A673 (cell line): ENCODE measurements around the gene ADAM12. TPM values are rescaled to one million over a fixed set of nuclear protein-coding genes. Genes with fewer than 3 reads are reported as not detected.

ENCODE experiments used
- BruUV-seq: library from RNA; stranded (reverse); fragments of 400-500 nt; replicated peaks from 2 replicates; lab custom pipeline; 2021; lab: Mats Ljungman, UMichigan
- CTCF ChIA-PET: fragments of 300-600 bp; sonication (Branson Sonifier 250); formaldehyde crosslinking; loops from one replicate; lab custom pipeline; 2022; ENCODE audit warnings: antibody characterized with exemption; lab: Charles Lee
- POLR2A ChIA-PET: fragments of 300-600 bp; sonication (Branson Sonifier 250); formaldehyde crosslinking; loops from one replicate; lab custom pipeline; 2022; ENCODE audit warnings: antibody characterized with exemption; ENCODE audit not compliant: low non-redundant PET; lab: Charles Lee
- DNase-seq: peaks from one replicate; pipeline ENCODE4 v3.0.0-alpha.2; 2015; ENCODE audit warnings: low spot score
- H3K27ac ChIP-seq: fragments of 200-600 bp; sonication (generic); 2 replicates; pipeline ENCODE4 v1.5.1; 2016; ENCODE audit warnings: mixed run types, low read depth, mild to moderate bottlenecking, mixed read lengths, antibody characterized with exemption, low read length; ENCODE audit not compliant: poor library complexity, severe bottlenecking
- H3K27me3 ChIP-seq: fragments of 200-600 bp; sonication (generic); replicated peaks from 2 replicates; pipeline ENCODE4 v1.6.1; 2017; ENCODE audit warnings: mixed run types, low read depth, mild to moderate bottlenecking, mixed read lengths, antibody characterized with exemption, low read length; ENCODE audit not compliant: insufficient read depth, poor library complexity
- H3K36me3 ChIP-seq: fragments of 200-600 bp; sonication (generic); 2 replicates; pipeline ENCODE4 v1.6.1; 2016; ENCODE audit warnings: mixed run types, mild to moderate bottlenecking, mixed read lengths, antibody characterized with exemption, low read length; ENCODE audit not compliant: insufficient read depth, poor library complexity, severe bottlenecking
- H3K4me1 ChIP-seq: fragments of 200-600 bp; sonication (generic); 2 replicates; pipeline ENCODE4 v1.6.1; 2017; ENCODE audit warnings: mixed run types, mild to moderate bottlenecking, mixed read lengths, antibody characterized with exemption, low read length; ENCODE audit not compliant: insufficient read depth, poor library complexity, severe bottlenecking
- H3K4me3 ChIP-seq: fragments of 200-600 bp; sonication (generic); 2 replicates; pipeline ENCODE4 v1.5.1; 2016; ENCODE audit warnings: low read depth, mixed run types, mild to moderate bottlenecking, mixed read lengths, low read length; ENCODE audit not compliant: poor library complexity, severe bottlenecking
- H3K9me3 ChIP-seq: fragments of 200-600 bp; sonication (generic); 2 replicates; pipeline ENCODE4 v1.6.1; 2016; ENCODE audit warnings: mixed run types, low read depth, mild to moderate bottlenecking, mixed read lengths, antibody characterized with exemption, low read length; ENCODE audit not compliant: poor library complexity, severe bottlenecking
- EZH2 ChIP-seq: fragments of 200-600 bp; sonication (generic); IDR thresholded peaks from 2 replicates; pipeline ENCODE4 v1.6.1; 2017; ENCODE audit warnings: borderline replicate concordance, low read depth, mild to moderate bottlenecking, mixed read lengths, antibody characterized with exemption, low read length; ENCODE audit not compliant: poor library complexity, severe bottlenecking
- intact Hi-C: fragments of 100-400 bp; cut with micrococcal nuclease; formaldehyde crosslinking; loops from one replicate; pipeline ENCODE4 v1.10.0; 2022; ENCODE audit not compliant: unreplicated experiment
- total RNA-seq: library from RNA; stranded (reverse); gene quantifications from 2 replicates; pipeline ENCODE4 v1.2.3, GENCODE V29; 2021
- TF ChIP-seq, protein P1 (sequence below): fragments of 300-800, 200-600 bp; sonication (generic); conservative IDR thresholded peaks from 2 replicates; pipeline ENCODE4 v1.5.1; 2017; ENCODE audit warnings: low read depth, mild to moderate bottlenecking, antibody characterized with exemption, low read length, moderate library complexity, mixed read lengths

ADAM12 gene
- total RNA-seq, 1 experiment from 2014 or later = 0.17 TPM

DNA sequence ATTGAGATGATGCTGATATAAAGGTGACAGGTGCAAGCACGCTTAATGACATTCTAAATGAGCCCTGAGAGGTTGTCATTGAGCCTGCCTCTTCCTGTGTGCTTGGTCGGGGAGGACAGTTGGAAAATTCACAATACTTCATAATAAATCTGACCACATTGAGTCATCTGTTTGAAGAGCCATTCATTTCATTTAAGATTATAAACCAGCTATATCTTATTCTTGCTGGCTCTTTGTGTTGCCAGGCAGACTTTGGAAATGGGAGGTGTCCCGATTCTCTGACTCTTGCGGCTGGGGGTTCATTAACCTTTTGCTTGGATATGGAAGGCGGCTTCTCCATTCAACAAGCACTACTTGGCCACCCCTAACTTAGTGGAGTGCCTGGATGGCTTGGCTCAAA, 293.7 kb downstream of the ADAM12 start:
- CTCF ChIA-PET = no interaction called here
- intact Hi-C loops = no loop called here
- no TSS peak for BruUV-seq

DNA sequence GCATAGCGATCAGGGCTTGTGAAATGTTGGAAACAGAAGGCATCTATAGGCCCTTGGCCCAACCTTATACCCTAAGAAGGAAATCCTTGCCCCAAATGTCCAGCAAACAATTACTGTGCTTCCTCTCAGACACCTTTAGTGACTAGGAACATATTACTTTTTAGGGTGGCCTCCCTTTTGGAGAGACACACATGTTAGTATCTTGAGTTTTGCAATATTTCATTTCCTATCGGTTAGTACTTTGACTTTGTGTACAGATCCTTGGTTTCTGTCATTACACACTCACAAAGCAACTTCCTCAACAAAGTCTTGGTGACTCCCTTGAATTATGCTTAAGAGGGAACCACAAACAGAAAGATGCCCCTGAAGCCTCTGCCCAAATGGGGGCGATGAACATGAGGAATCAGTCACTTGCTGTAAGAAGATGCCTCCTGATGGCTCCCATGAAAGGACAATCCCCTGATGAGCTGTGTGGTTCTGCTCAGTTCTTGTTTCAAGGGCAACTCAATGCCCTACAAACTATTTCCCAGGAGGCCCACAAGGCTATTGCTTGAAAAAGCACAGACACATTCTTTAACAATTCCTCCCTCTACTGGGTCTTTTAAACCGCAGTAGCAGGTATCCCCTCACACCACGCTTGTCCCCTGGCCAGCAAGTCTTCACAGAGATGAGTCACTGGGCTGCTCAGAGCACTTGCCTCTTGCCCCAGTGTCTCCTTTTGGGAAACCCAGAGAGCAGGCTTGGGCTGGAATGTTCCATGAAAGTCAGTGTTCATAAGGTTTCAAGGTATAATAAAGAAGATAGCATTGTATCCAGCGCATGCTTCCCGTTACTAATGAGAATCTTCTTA, 295.7 kb downstream of the ADAM12 start:
- CTCF ChIA-PET = no interaction called here
- POLR2A ChIA-PET = no interaction called here
- intact Hi-C loops = no loop called here
- Histone ChIP-seq H3K27me3 (no peaks in the 10 kb centered on the region), H3K4me3 (no peak overlapping the region), H3K36me3 (no peaks in the 10 kb centered on the region), H3K27ac (no peak overlapping the region), H3K9me3 (no peaks in the 10 kb centered on the region), H3K4me1 (no peaks in the 10 kb centered on the region)
- BruUV-seq = no TSS peak
- DNase-seq = no peak
- TF ChIP-seq EZH2 = no peak
- TF ChIP-seq, protein P1, sequence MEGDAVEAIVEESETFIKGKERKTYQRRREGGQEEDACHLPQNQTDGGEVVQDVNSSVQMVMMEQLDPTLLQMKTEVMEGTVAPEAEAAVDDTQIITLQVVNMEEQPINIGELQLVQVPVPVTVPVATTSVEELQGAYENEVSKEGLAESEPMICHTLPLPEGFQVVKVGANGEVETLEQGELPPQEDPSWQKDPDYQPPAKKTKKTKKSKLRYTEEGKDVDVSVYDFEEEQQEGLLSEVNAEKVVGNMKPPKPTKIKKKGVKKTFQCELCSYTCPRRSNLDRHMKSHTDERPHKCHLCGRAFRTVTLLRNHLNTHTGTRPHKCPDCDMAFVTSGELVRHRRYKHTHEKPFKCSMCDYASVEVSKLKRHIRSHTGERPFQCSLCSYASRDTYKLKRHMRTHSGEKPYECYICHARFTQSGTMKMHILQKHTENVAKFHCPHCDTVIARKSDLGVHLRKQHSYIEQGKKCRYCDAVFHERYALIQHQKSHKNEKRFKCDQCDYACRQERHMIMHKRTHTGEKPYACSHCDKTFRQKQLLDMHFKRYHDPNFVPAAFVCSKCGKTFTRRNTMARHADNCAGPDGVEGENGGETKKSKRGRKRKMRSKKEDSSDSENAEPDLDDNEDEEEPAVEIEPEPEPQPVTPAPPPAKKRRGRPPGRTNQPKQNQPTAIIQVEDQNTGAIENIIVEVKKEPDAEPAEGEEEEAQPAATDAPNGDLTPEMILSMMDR = no peak

More for the DNA sequence above, 293.7 kb downstream of the ADAM12 start:
- Histone ChIP-seq H3K36me3 (no peaks in the 10 kb centered on the region), H3K9me3 (no peaks in the 10 kb centered on the region), H3K4me1 (no peaks in the 10 kb centered on the region), H3K4me3 (no peak overlapping the region), H3K27me3 (no peaks in the 10 kb centered on the region), H3K27ac (no peak overlapping the region)
- DNase-seq = no peak
- TF ChIP-seq, protein P1 = no peak
- no peak for TF ChIP-seq EZH2
- POLR2A ChIA-PET = no interaction called here

DNA sequence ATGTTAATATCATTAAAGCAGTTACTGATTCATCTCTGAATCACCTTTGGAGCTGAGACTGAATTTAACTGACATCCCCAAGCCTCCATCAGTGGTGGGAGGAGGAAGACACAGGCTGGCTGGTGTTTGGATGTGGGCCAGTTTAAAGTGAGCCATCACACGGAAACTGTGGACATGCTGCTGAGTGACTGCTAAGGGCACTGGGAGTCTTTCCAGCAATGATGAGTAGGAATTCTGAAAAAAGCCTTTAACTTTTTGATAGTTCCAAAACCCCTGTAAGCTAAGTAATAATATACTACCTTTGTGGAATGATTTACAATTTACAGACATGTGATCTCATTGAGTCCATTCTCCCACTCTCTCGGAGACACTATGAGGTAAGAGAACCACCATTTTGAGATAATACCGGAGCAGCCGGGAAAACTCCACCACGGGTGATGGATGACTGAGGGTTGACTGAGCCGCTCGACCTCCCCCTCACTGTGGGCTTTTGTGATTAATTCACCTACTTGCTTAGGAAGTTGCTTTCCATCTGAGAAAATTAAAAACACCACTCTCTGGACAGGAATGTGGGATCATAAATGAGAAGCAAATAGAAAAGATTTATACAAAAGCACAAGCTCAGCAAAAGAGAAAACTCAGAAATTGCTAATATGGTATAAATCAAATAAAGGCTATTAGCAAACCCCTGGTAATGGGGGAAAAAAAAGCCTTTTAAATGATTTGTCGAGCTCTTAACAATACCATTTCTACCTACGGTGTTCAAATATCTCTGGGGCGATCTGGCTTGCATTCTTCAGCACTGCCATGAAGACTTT, 297.2 kb downstream of the ADAM12 start:
- no peak overlapping the region for H3K27ac ChIP-seq
- no peaks in the 10 kb centered on the region for H3K36me3 ChIP-seq
- H3K9me3 ChIP-seq = no peaks in the 10 kb centered on the region
- intact Hi-C loops = no loop called here
- H3K27me3 ChIP-seq = no peaks in the 10 kb centered on the region
- no peaks in the 10 kb centered on the region for H3K4me1 ChIP-seq
- POLR2A ChIA-PET = no interaction called here
- TF ChIP-seq EZH2 = no peak
- TF ChIP-seq, protein P1 = no peak
- DNase-seq = no peak
- CTCF ChIA-PET = no interaction called here
- BruUV-seq = no TSS peak
- no peak overlapping the region for H3K4me3 ChIP-seq
